HEK293T (cell line): ENCODE data around the gene TOPORS.

Source experiments
- BHLHE40 ChIP-seq: fragments of 450-650 bp; IDR thresholded peaks from 2 replicates; pipeline ENCODE4 v1.6.1; 2016; ENCODE audit warnings: mild to moderate bottlenecking, moderate library complexity, borderline replicate concordance
- FOXA1 ChIP-seq: fragments of 450-650 bp; IDR thresholded peaks from 2 replicates; pipeline ENCODE4 v1.6.1; 2016; ENCODE audit warnings: mild to moderate bottlenecking

- TF ChIP-seq BHLHE40, result no peak
- no peak for TF ChIP-seq FOXA1
Measured at GRCh38 chr9:32581512-32582143, 29.2 kb upstream of the TOPORS start.
